Stimulated activated effector memory CD8-positive, alpha-beta T cell treated with anti-CD3 and anti-CD28 coated beads, Interleukin-12 subunit alpha, Interleukin-12 subunit beta, amount 100 ng/mL, for 72 hours (primary cell): Measurements from ENCODE around the gene PLCB1.

ENCODE experiments used
- ATAC-seq: fragments of 150-1000 bp; cut with Tn5 transposase; 2 replicates; pipeline ENCODE4 v1.10.0; 2021
- DNase-seq, 2 donors: peaks; one replicate each; pipeline ENCODE4 v3.0.0; 2021 to 2022; ENCODE audit warnings: low spot score in 2 of 2
- H3K27ac Mint-ChIP-seq: one replicate; pipeline ENCODE4 v1.8.0; 2022; ENCODE audit warnings: mild to moderate bottlenecking, mixed read lengths
- H3K36me3 Mint-ChIP-seq: one replicate; pipeline ENCODE4 v1.8.0; 2022; ENCODE audit warnings: mild to moderate bottlenecking, mixed read lengths
- H3K4me1 Mint-ChIP-seq: one replicate; pipeline ENCODE4 v1.8.0; 2022; ENCODE audit warnings: mixed read lengths
- H3K4me3 Mint-ChIP-seq: one replicate; pipeline ENCODE4 v1.8.0; 2022; ENCODE audit warnings: mild to moderate bottlenecking, mixed read lengths
- H3K9me3 Mint-ChIP-seq: one replicate; pipeline ENCODE4 v1.8.0; 2022; ENCODE audit warnings: mixed read lengths

PLCB1 gene

GRCh38 chr20:8162610-8163009, 30.5 kb downstream of the PLCB1 start:
- DNase-seq (no peak), ATAC-seq (no peak)
- no peaks in the 10 kb centered on the region for H3K36me3 Mint-ChIP-seq
- peak overlapping the region; percentile 67 for H3K27ac Mint-ChIP-seq
- no peak overlapping the region for H3K4me3 Mint-ChIP-seq
- peaks cover 25% of the 10 kb centered on the region for H3K4me1 Mint-ChIP-seq
- H3K9me3 Mint-ChIP-seq = no peaks in the 10 kb centered on the region

- Mint-ChIP-seq H3K9me3 (no peaks in the 10 kb centered on the region), H3K36me3 (no peaks in the 10 kb centered on the region), H3K4me3 (no peak overlapping the region), H3K4me1 (peaks cover 30% of the 10 kb centered on the region), H3K27ac (no peak overlapping the region)
- DNase-seq (no peak), ATAC-seq (no peak)
Observed at GRCh38 chr20:8163543-8163942, 31.5 kb downstream of the PLCB1 start.

GRCh38 chr20:8166730-8167129, 34.7 kb downstream of the PLCB1 start:
- no peak overlapping the region for H3K4me3 Mint-ChIP-seq
- H3K27ac Mint-ChIP-seq = peak overlapping the region; percentile 13
- ATAC-seq = no peak
- H3K9me3 Mint-ChIP-seq = no peaks in the 10 kb centered on the region
- H3K4me1 Mint-ChIP-seq = peaks cover 23% of the 10 kb centered on the region
- H3K36me3 Mint-ChIP-seq = no peaks in the 10 kb centered on the region
- DNase-seq = no peak

- Mint-ChIP-seq H3K4me3 (no peak overlapping the region), H3K27ac (no peak overlapping the region), H3K4me1 (peaks cover 22% of the 10 kb centered on the region), H3K36me3 (no peaks in the 10 kb centered on the region), H3K9me3 (no peaks in the 10 kb centered on the region)
- DNase-seq (no peak), ATAC-seq (no peak)
Observed at GRCh38 chr20:8168785-8169288, 36.8 kb downstream of the PLCB1 start.

- Mint-ChIP-seq H3K4me3 (no peak overlapping the region), H3K9me3 (no peaks in the 10 kb centered on the region), H3K36me3 (no peaks in the 10 kb centered on the region), H3K4me1 (peaks cover 24% of the 10 kb centered on the region), H3K27ac (no peak overlapping the region)
- ATAC-seq (no peak), DNase-seq (no peak)
Observed at GRCh38 chr20:8170921-8171320, 38.9 kb downstream of the PLCB1 start.

GRCh38 chr20:8172191-8172590, 40.1 kb downstream of the PLCB1 start:
- Mint-ChIP-seq H3K9me3 (no peaks in the 10 kb centered on the region), H3K4me3 (no peak overlapping the region), H3K4me1 (peaks cover 20% of the 10 kb centered on the region), H3K36me3 (no peaks in the 10 kb centered on the region), H3K27ac (no peak overlapping the region)
- ATAC-seq = no peak
- no peak for DNase-seq

GRCh38 chr20:8175741-8176675, 43.9 kb downstream of the PLCB1 start:
- DNase-seq (no peak), ATAC-seq (no peak)
- Mint-ChIP-seq H3K4me1 (peaks cover 32% of the 10 kb centered on the region), H3K36me3 (no peaks in the 10 kb centered on the region), H3K4me3 (no peak overlapping the region), H3K27ac (no peak overlapping the region), H3K9me3 (no peaks in the 10 kb centered on the region)

- no peaks in the 10 kb centered on the region for H3K36me3 Mint-ChIP-seq
- no peaks in the 10 kb centered on the region for H3K9me3 Mint-ChIP-seq
- DNase-seq (no peak), ATAC-seq (no peak)
- no peak overlapping the region for H3K27ac Mint-ChIP-seq
- H3K4me1 Mint-ChIP-seq = peaks cover 35% of the 10 kb centered on the region
- H3K4me3 Mint-ChIP-seq = no peak overlapping the region
Observed at GRCh38 chr20:8183526-8183925, 51.5 kb downstream of the PLCB1 start.

- Mint-ChIP-seq H3K4me3 (no peak overlapping the region), H3K36me3 (no peaks in the 10 kb centered on the region), H3K4me1 (peaks cover 29% of the 10 kb centered on the region), H3K9me3 (peaks cover 3% of the 10 kb centered on the region), H3K27ac (no peak overlapping the region)
- DNase-seq (no peak), ATAC-seq (peak; percentile 99)
Observed at GRCh38 chr20:8187740-8188139, 55.7 kb downstream of the PLCB1 start.

- Mint-ChIP-seq H3K36me3 (no peaks in the 10 kb centered on the region), H3K27ac (no peak overlapping the region), H3K4me3 (no peak overlapping the region), H3K9me3 (peaks cover 7% of the 10 kb centered on the region), H3K4me1 (peaks cover 23% of the 10 kb centered on the region)
- DNase-seq (no peak), ATAC-seq (no peak)
Observed at GRCh38 chr20:8190043-8190880, 58.2 kb downstream of the PLCB1 start.

- Mint-ChIP-seq H3K36me3 (no peaks in the 10 kb centered on the region), H3K4me3 (no peak overlapping the region), H3K27ac (no peak overlapping the region), H3K4me1 (peaks cover 4% of the 10 kb centered on the region), H3K9me3 (peaks cover 7% of the 10 kb centered on the region)
- no peak for ATAC-seq
- no peak for DNase-seq
Observed at GRCh38 chr20:8194721-8195120, 62.7 kb downstream of the PLCB1 start.

GRCh38 chr20:8196096-8196495, 64.0 kb downstream of the PLCB1 start:
- H3K27ac Mint-ChIP-seq = no peak overlapping the region
- H3K4me1 Mint-ChIP-seq = peaks cover 4% of the 10 kb centered on the region
- ATAC-seq = no peak
- no peaks in the 10 kb centered on the region for H3K36me3 Mint-ChIP-seq
- H3K9me3 Mint-ChIP-seq = peaks cover 7% of the 10 kb centered on the region
- DNase-seq = no peak
- no peak overlapping the region for H3K4me3 Mint-ChIP-seq

GRCh38 chr20:8200220-8200619, 68.2 kb downstream of the PLCB1 start:
- Mint-ChIP-seq H3K36me3 (no peaks in the 10 kb centered on the region), H3K9me3 (no peaks in the 10 kb centered on the region), H3K27ac (no peak overlapping the region), H3K4me1 (peaks cover 11% of the 10 kb centered on the region), H3K4me3 (no peak overlapping the region)
- ATAC-seq = no peak
- DNase-seq = no peak

GRCh38 chr20:8203366-8203765, 71.3 kb downstream of the PLCB1 start:
- Mint-ChIP-seq H3K4me1 (peaks cover 17% of the 10 kb centered on the region), H3K9me3 (no peaks in the 10 kb centered on the region), H3K4me3 (no peak overlapping the region), H3K36me3 (no peaks in the 10 kb centered on the region), H3K27ac (no peak overlapping the region)
- ATAC-seq (no peak), DNase-seq (no peak)

GRCh38 chr20:8205996-8206395, 73.9 kb downstream of the PLCB1 start:
- Mint-ChIP-seq H3K27ac (no peak overlapping the region), H3K9me3 (no peaks in the 10 kb centered on the region), H3K4me3 (no peak overlapping the region), H3K36me3 (no peaks in the 10 kb centered on the region), H3K4me1 (peaks cover 20% of the 10 kb centered on the region)
- ATAC-seq = no peak
- DNase-seq = no peak
